ENCODE data around the gene FGGY.

FGGY gene

GRCh38 chr1:59560807-59561450 is 264.0 kb downstream of the FGGY start:
- DNase-seq (ENCODE audit: low read depth), result no peak
- no peak for TF ChIP-seq CTCF (conservative IDR thresholded peaks at IDR 0.05; ENCODE audit: low read depth, low read length)
- no peak overlapping the region for H3K4me3 ChIP-seq (ENCODE audit: low read length)

GRCh38 chr1:59561796-59562195 is 264.9 kb downstream of the FGGY start:
- TF ChIP-seq CTCF (conservative IDR thresholded peaks at IDR 0.05; ENCODE audit: low read depth, low read length), result no peak
- no peak for DNase-seq (ENCODE audit: low read depth)
- no peak overlapping the region for H3K4me3 ChIP-seq (ENCODE audit: low read length)

DNA sequence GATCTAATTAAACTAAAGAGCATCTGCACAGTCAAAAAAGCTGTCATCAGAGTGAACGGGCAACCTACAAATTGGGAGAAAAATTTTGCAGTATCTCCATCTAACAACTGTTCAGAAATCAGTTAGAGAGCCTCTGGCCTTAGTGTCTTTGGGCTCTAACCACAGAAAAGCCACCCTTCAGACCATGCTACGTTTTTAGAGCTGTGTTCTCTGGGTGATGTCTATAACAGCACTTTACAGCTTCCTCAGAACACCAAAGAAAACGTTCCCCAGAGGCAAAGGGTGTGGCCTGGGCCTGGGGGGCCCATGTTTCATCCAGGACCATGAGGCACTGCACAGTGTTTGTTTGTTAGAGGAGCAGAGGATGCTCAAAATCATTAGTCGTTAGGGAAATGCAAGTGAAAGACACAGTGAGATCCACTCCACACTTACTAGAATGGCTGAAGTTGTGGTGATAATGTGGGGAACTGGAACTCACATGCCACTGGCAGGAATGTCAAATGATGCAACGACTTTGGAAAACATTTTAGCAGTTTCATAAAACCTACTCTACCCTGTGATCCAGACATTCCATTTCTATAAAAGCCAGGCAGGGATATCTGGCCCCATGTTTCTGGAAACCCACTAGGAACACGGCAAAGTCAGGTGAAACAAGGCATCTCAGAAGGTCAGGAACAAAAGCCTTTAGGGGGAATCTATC is 267.4 kb downstream of the FGGY start:
- no peak for TF ChIP-seq CTCF (conservative IDR thresholded peaks at IDR 0.05; ENCODE audit: low read depth, low read length)
- no peak overlapping the region for H3K4me3 ChIP-seq (ENCODE audit: low read length)
- DNase-seq (ENCODE audit: low read depth), result no peak

GRCh38 chr1:59565611-59566410 is 268.9 kb downstream of the FGGY start:
- TF ChIP-seq CTCF (conservative IDR thresholded peaks at IDR 0.05; ENCODE audit: low read depth, low read length), result no peak
- no peak for DNase-seq (ENCODE audit: low read depth)
- no peak overlapping the region for H3K4me3 ChIP-seq (ENCODE audit: low read length)

- no peak overlapping the region for H3K4me3 ChIP-seq (ENCODE audit: low read length)
- peak; percentile 27 for TF ChIP-seq CTCF (conservative IDR thresholded peaks at IDR 0.05; ENCODE audit: low read depth, low read length)
- no peak for DNase-seq (ENCODE audit: low read depth)
Measured at GRCh38 chr1:59568158-59568935, 271.5 kb downstream of the FGGY start.

- DNase-seq (ENCODE audit: low read depth), result no peak
- H3K4me3 ChIP-seq (ENCODE audit: low read length), result no peak overlapping the region
- no peak for TF ChIP-seq CTCF (conservative IDR thresholded peaks at IDR 0.05; ENCODE audit: low read depth, low read length)
Measured at GRCh38 chr1:59569198-59569597, 272.3 kb downstream of the FGGY start.

Measured in retinal pigment epithelial cell (primary cell).